Gastrocnemius medialis (tissue), 4 donors: ENCODE measurements around the gene AKNA. TPM values are rescaled to one million over a fixed set of nuclear protein-coding genes. Genes with fewer than 3 reads are reported as not detected.

Experiments
- ATAC-seq, 2 donors: fragments of 150-250 bp; one replicate each; pipeline ENCODE4 v1.9.1; 2016
- DNase-seq, 2 donors: peaks; one replicate each; pipeline ENCODE4 v3.0.0-alpha.2; 2019
- H3K27ac ChIP-seq, 4 donors: fragments of 200-600 bp; sonication (generic); 1 replicate in 1 of 4; 2 replicates in 3 of 4; pipeline ENCODE4 v1.5.1; 2016 to 2018; ENCODE audit warnings: mild to moderate bottlenecking in 2 of 4, moderate library complexity in 1 of 4
- H3K27me3 ChIP-seq, 3 donors: fragments of 200-600 bp; sonication (generic) in 2 of 3; 1 replicate in 1 of 3; 2 replicates in 2 of 3; pipeline versions ENCODE4 v1.5.1 to v1.6.0; 2016 to 2019; ENCODE audit warnings: mild to moderate bottlenecking in 1 of 3, moderate library complexity in 1 of 3
- H3K36me3 ChIP-seq, 2 donors: fragments of 200-600 bp; sonication (generic) in 1 of 2; one replicate each; pipeline ENCODE4 v1.5.1; 2017 to 2018
- H3K4me1 ChIP-seq, 2 donors: fragments of 200-600 bp; sonication (generic) in 1 of 2; one replicate each; pipeline ENCODE4 v1.5.1; 2016 to 2017; ENCODE audit warnings: mild to moderate bottlenecking in 2 of 2
- H3K4me3 ChIP-seq, 4 donors: fragments of 200-600 bp; sonication (generic) in 3 of 4; 1 replicate in 1 of 4; 2 replicates in 3 of 4; pipeline ENCODE4 v1.5.1; 2016 to 2019; ENCODE audit warnings: mild to moderate bottlenecking in 2 of 4
- H3K9me3 ChIP-seq, 3 donors: fragments of 200-600 bp; sonication (generic) in 2 of 3; 1 replicate in 1 of 3; 2 replicates in 2 of 3; pipeline ENCODE4 v1.5.1; 2016 to 2019
- CTCF ChIP-seq, 5 experiments: fragments of 450-650 bp in 3 of 5; fragments of 200-600 bp in 2 of 5; sonication (generic) in 2 of 5; IDR thresholded peaks in 4 of 5; conservative IDR thresholded peaks in 1 of 5; 1 replicate in 4 of 5; 2 replicates in 1 of 5; pipeline ENCODE4 v1.5.1; 2016 to 2019; ENCODE audit warnings: antibody characterized with exemption in 5 of 5, mild to moderate bottlenecking in 3 of 5, moderate library complexity in 3 of 5
- POLR2A ChIP-seq, 2 donors: fragments of 450-650 bp; IDR thresholded peaks; one replicate each; pipeline ENCODE4 v1.6.1; 2017; ENCODE audit warnings: antibody characterized with exemption in 2 of 2, mild to moderate bottlenecking in 2 of 2, moderate library complexity in 2 of 2
- in situ Hi-C, 4 donors: fragments of 200-750 bp; cut with MboI; loops; one replicate each; pipeline versions ENCODE4 v1.15.0 to v1.8.0; 2017; ENCODE audit warnings: low sequenced_read_pairs in 4 of 4
- intact Hi-C: fragments of 100-400 bp; cut with DNase I; formaldehyde crosslinking; loops from one replicate; pipeline ENCODE4 v1.15.1; 2023; ENCODE audit warnings: low total_unique reads
- total RNA-seq, 4 donors: library from RNA; depleted of rRNA; stranded (reverse); fragments of >200 nt; gene quantifications; one replicate each; pipeline versions ENCODE4 v1.1.0 to v1.2.3, GENCODE V29; 2016

Gene AKNA
- total RNA-seq, 4 donors from 2014 or later, result 2.8 to 5.7 (median 3.8) TPM

- H3K27ac ChIP-seq, result no peak overlapping the region
- H3K36me3 ChIP-seq, result peaks cover 0 to 13% of the 10 kb centered on the region in 2 donors
- H3K27me3 ChIP-seq, result no peaks in the 10 kb centered on the region
- TF ChIP-seq CTCF (IDR thresholded peaks at IDR 0.05 in 4 of 5, conservative IDR thresholded peaks at IDR 0.05 in 1 of 5) (no peak), POLR2A (IDR thresholded peaks at IDR 0.05) (no peak)
- H3K4me1 ChIP-seq, result no peaks in the 10 kb centered on the region
- ATAC-seq, result no peak
- intact Hi-C loops, result no loop called here
- in situ Hi-C loops, result loop anchor here in 3 of 4 donors (5.0 to 25.0 kb wide), 2 partner anchors 187 to 482 kb away; no protein-coding TSS in a partner anchor
- no peak overlapping the region for H3K4me3 ChIP-seq
- H3K9me3 ChIP-seq, result peaks cover 0 to 8% (median 0%) of the 10 kb centered on the region in 3 donors
- no peak for DNase-seq
Observed at GRCh38 chr9:114294664-114295063, 93.1 kb downstream of the AKNA start.

- in situ Hi-C loops, result loop anchor here in 3 of 4 donors (5.0 to 25.0 kb wide), 2 partner anchors 185 to 480 kb away; no protein-coding TSS in a partner anchor
- no peak overlapping the region for H3K27ac ChIP-seq
- H3K9me3 ChIP-seq, result peaks cover 0 to 8% (median 0%) of the 10 kb centered on the region in 3 donors
- DNase-seq, result peak in 1 of 2 donors; percentile 4
- no peaks in the 10 kb centered on the region for H3K27me3 ChIP-seq
- ATAC-seq, result no peak
- no peak overlapping the region for H3K4me3 ChIP-seq
- H3K4me1 ChIP-seq, result no peaks in the 10 kb centered on the region
- peaks cover 0 to 13% of the 10 kb centered on the region in 2 donors for H3K36me3 ChIP-seq
- TF ChIP-seq POLR2A (IDR thresholded peaks at IDR 0.05) (no peak), CTCF (IDR thresholded peaks at IDR 0.05 in 4 of 5, conservative IDR thresholded peaks at IDR 0.05 in 1 of 5) (no peak)
- intact Hi-C loops, result loop anchor here (1.0 kb wide), 3 partner anchors 137 to 210 kb away; partner anchors contain the start of gene COL27A1
Observed at GRCh38 chr9:114291886-114292590, 95.7 kb downstream of the AKNA start.

GRCh38 chr9:114291064-114291474 lies 96.7 kb downstream of the AKNA start:
- DNase-seq (peak; percentile 31 to 56), ATAC-seq (peak; percentile 69 to 75)
- H3K27me3 ChIP-seq, result no peaks in the 10 kb centered on the region
- peaks cover 0 to 13% of the 10 kb centered on the region in 2 donors for H3K36me3 ChIP-seq
- H3K4me3 ChIP-seq, result no peak overlapping the region
- in situ Hi-C loops, result loop anchor here in 3 of 4 donors (5.0 to 25.0 kb wide), 2 partner anchors 184 to 479 kb away; no protein-coding TSS in a partner anchor
- intact Hi-C loops, result loop anchor here (1.0 kb wide), 3 partner anchors 136 to 209 kb away; partner anchors contain the start of gene COL27A1
- no peak overlapping the region for H3K27ac ChIP-seq
- TF ChIP-seq POLR2A (IDR thresholded peaks at IDR 0.05) (no peak), CTCF (IDR thresholded peaks at IDR 0.05 in 4 of 5, conservative IDR thresholded peaks at IDR 0.05 in 1 of 5) (peak; percentile 84 to 96 (median 93))
- H3K9me3 ChIP-seq, result no peaks in the 10 kb centered on the region
- H3K4me1 ChIP-seq, result no peaks in the 10 kb centered on the region

GRCh38 chr9:114290561-114290986 lies 97.2 kb downstream of the AKNA start:
- Histone ChIP-seq H3K27me3 (no peaks in the 10 kb centered on the region), H3K9me3 (no peaks in the 10 kb centered on the region), H3K36me3 (peaks cover 0 to 11% of the 10 kb centered on the region in 2 donors), H3K4me1 (no peaks in the 10 kb centered on the region), H3K27ac (no peak overlapping the region), H3K4me3 (no peak overlapping the region)
- no peak for TF ChIP-seq CTCF (IDR thresholded peaks at IDR 0.05 in 4 of 5, conservative IDR thresholded peaks at IDR 0.05 in 1 of 5)
- TF ChIP-seq POLR2A (IDR thresholded peaks at IDR 0.05), result no peak
- DNase-seq (peak in 1 of 2 donors; percentile 10), ATAC-seq (peak; percentile 18 to 19)
- intact Hi-C loops, result no loop called here
- in situ Hi-C loops, result loop anchor here in 3 of 4 donors (5.0 to 25.0 kb wide), 2 partner anchors 183 to 478 kb away; no protein-coding TSS in a partner anchor
